K562 (cell line): ENCODE data around the gene LILRA6. TPM values are rescaled to one million over a fixed set of nuclear protein-coding genes. Genes with fewer than 3 reads are reported as not detected.
"Not testable (repeated sequence)": the region's sequence is repeated elsewhere in the genome, so short reads cannot be mapped to it uniquely, and the experiment has no call there.

Experiments used
- ATAC-seq: fragments of 200-7000 bp; cut with Tn5 transposase; 3 replicates; pipeline ENCODE4 v1.9.1; 2020; ENCODE audit warnings: moderate library complexity
- BruUV-seq: library from RNA; stranded (reverse); fragments of 400-500 nt; replicated peaks from 2 replicates; lab custom pipeline; 2021; lab: Mats Ljungman, UMichigan
- CTCF ChIA-PET: fragments of 300-600 bp; formaldehyde crosslinking; extraction: SDS; loops from one replicate; lab custom pipeline; 2021; ENCODE audit warnings: low intra/inter-chr PET ratio; lab: Yijun Ruan, JAX
- POLR2A ChIA-PET: fragments of 300-600, 350-650 bp; sonication (Branson Sonifier 250); formaldehyde crosslinking; extraction: SDS; loops from one replicate; lab custom pipeline; 2021; ENCODE audit warnings: antibody characterized with exemption, inconsistent platforms; lab: Yijun Ruan, JAX
- DNase-seq, 4 experiments: peaks; one replicate each; pipeline versions ENCODE4 v3.0.0 to v3.0.0-alpha.2; 2011 to 2018; ENCODE audit warnings: low spot score in 3 of 4, mixed read lengths in 3 of 4; ENCODE audit errors: extremely low read depth in 1 of 4
- FAIRE-seq: peaks from 2 replicates; lab custom pipeline; 2011; peaks lifted over from hg19 to GRCh38; lab: Jason Lieb, UNC
- H2AFZ ChIP-seq: 2 replicates; pipeline ENCODE4 v1.6.0; 2011; ENCODE audit warnings: low read depth, low read length, control low read depth, inconsistent platforms
- H3K27ac ChIP-seq: fragments of 200-600 bp; 3 replicates; pipeline ENCODE4 v1.8.0; 2011; ENCODE audit warnings: low read depth, mild to moderate bottlenecking, control low read depth, inconsistent platforms, low read length, moderate library complexity, mixed read lengths; ENCODE audit errors: extremely low read depth
- H3K27me3 ChIP-seq, 2 experiments: fragments of 300-600 bp in 1 of 2; 2 replicates in 1 of 2; 3 replicates in 1 of 2; pipeline versions ENCODE4 v1.6.0 to v1.8.0; 2011; ENCODE audit warnings: inconsistent platforms in 2 of 2, low read length in 2 of 2, mild to moderate bottlenecking in 1 of 2, mixed read lengths in 1 of 2, moderate library complexity in 1 of 2; ENCODE audit not compliant: control insufficient read depth in 2 of 2, insufficient read depth in 2 of 2
- H3K36me3 ChIP-seq: fragments of 300-600 bp; 3 replicates; pipeline ENCODE4 v1.8.0; 2011; ENCODE audit warnings: mild to moderate bottlenecking, low read length, inconsistent platforms; ENCODE audit not compliant: control insufficient read depth, insufficient read depth
- H3K4me1 ChIP-seq, 2 experiments: fragments of 200-600 bp in 1 of 2; replicated peaks in 1 of 2; 2 replicates in 1 of 2; 3 replicates in 1 of 2; pipeline versions ENCODE4 v1.5.1 to v1.8.0; 2011; ENCODE audit warnings: inconsistent platforms in 2 of 2, low read length in 2 of 2, mild to moderate bottlenecking in 1 of 2, mixed read lengths in 1 of 2, moderate library complexity in 1 of 2; ENCODE audit not compliant: control insufficient read depth in 2 of 2, insufficient read depth in 2 of 2
- H3K4me2 ChIP-seq: 2 replicates; pipeline ENCODE4 v1.6.1; 2011; ENCODE audit warnings: low read length, control low read depth, inconsistent platforms, mixed read lengths; ENCODE audit not compliant: insufficient read depth
- H3K4me3 ChIP-seq: fragments of 200-600 bp; sonication (generic), shearing (Covaris generic); 2 replicates; pipeline ENCODE4 v1.5.1; 2016; ENCODE audit warnings: control low read depth, inconsistent platforms
- H3K79me2 ChIP-seq: fragments of 200-600 bp; 3 replicates; pipeline ENCODE4 v1.8.0; 2011; ENCODE audit warnings: low read length, inconsistent platforms; ENCODE audit not compliant: control insufficient read depth, insufficient read depth
- H3K9ac ChIP-seq, 2 experiments: 2 replicates each; pipeline versions ENCODE4 v1.6.0 to v1.6.1; 2011; ENCODE audit warnings: low read depth in 2 of 2, low read length in 2 of 2, control low read depth in 1 of 2, inconsistent platforms in 1 of 2, mild to moderate bottlenecking in 1 of 2, mixed read lengths in 1 of 2; ENCODE audit not compliant: insufficient read depth in 1 of 2
- H3K9me1 ChIP-seq: one replicate; pipeline ENCODE4 v1.6.0; 2011; ENCODE audit warnings: inconsistent platforms, mild to moderate bottlenecking, low read length, moderate library complexity; ENCODE audit not compliant: control insufficient read depth, insufficient read depth
- H3K9me3 ChIP-seq: replicated peaks from 2 replicates; pipeline ENCODE4 v1.5.1; 2011; ENCODE audit warnings: low read depth, low read length, inconsistent platforms; ENCODE audit not compliant: control insufficient read depth, insufficient read depth
- H4K20me1 ChIP-seq: replicated peaks from 2 replicates; pipeline ENCODE4 v1.6.1; 2011; ENCODE audit warnings: low read length, inconsistent platforms, mixed read lengths; ENCODE audit not compliant: control insufficient read depth, insufficient read depth
- GTF2E2 ChIP-seq: fragments of 200-800 bp; sonication (Bioruptor generic); IDR thresholded peaks from 2 replicates; pipeline ENCODE4 v1.6.1; 2016; ENCODE audit warnings: missing genetic modification characterization, missing compliant biosample characterization
- ILF3 ChIP-seq: fragments of 450-650 bp; IDR thresholded peaks from 2 replicates; pipeline ENCODE4 v1.6.1; 2018; ENCODE audit warnings: antibody characterized with exemption, mild to moderate bottlenecking, moderate library complexity, borderline replicate concordance
- KDM5B ChIP-seq: fragments of 200-600 bp; sonication (generic); IDR thresholded peaks from 2 replicates; pipeline ENCODE4 v1.6.1; 2012; ENCODE audit warnings: low read depth, mild to moderate bottlenecking, moderate library complexity, low read length, control low read depth, inconsistent platforms; ENCODE audit not compliant: insufficient replicate concordance
- MCM2 ChIP-seq: fragments of 450-650 bp; IDR thresholded peaks from 2 replicates; pipeline ENCODE4 v1.6.1; 2017; ENCODE audit warnings: low read depth, mild to moderate bottlenecking
- MLLT1 ChIP-seq, 2 experiments: fragments of 450-650 bp; IDR thresholded peaks; 2 replicates each; pipeline ENCODE4 v1.6.1; 2016
- MYNN ChIP-seq, 2 experiments: sonication (generic); formaldehyde crosslinking in 1 of 2; IDR thresholded peaks; 2 replicates each; pipeline versions ENCODE4 v1.5.0 to v1.6.1; 2016 to 2020; ENCODE audit warnings: antibody characterized with exemption in 1 of 2, missing genetic modification reagents in 1 of 2
- POLR2AphosphoS5 ChIP-seq: IDR thresholded peaks from 2 replicates; pipeline ENCODE4 v1.6.1; 2011; ENCODE audit warnings: mild to moderate bottlenecking, low read depth, low read length, moderate library complexity; ENCODE audit not compliant: control insufficient read depth, insufficient read depth
- SETDB1 ChIP-seq: IDR thresholded peaks from one replicate; pipeline ENCODE4 v1.6.1; 2012; ENCODE audit warnings: low read length, control low read depth, inconsistent platforms
- ZFX ChIP-seq: sonication (generic); formaldehyde crosslinking; IDR thresholded peaks from 2 replicates; pipeline ENCODE4 v1.8.0; 2022; ENCODE audit warnings: mild to moderate bottlenecking, missing genetic modification reagents, moderate library complexity
- ZKSCAN3 ChIP-seq: fragments of 250-450 bp; sonication (Bioruptor Pico); IDR thresholded peaks from 2 replicates; pipeline ENCODE4 v1.4.0; 2020
- ZNF316 ChIP-seq: fragments of 450-650 bp; IDR thresholded peaks from 2 replicates; pipeline ENCODE4 v1.6.1; 2016
- WGBS: fragments of 100-300 bp; shearing (Covaris generic); methylation state at CpG from one replicate; pipeline ENCODE4 v1.1.6; 2016; ENCODE audit warnings: low coverage, mixed read lengths; ENCODE audit not compliant: insufficient coverage; ENCODE audit errors: missing lambda C conversion rate; 5-methylcytosine and 5-hydroxymethylcytosine counted together
- in situ Hi-C: fragments of 300-500 bp; cut with MboI; formaldehyde crosslinking; loops from 4 replicates; pipeline ENCODE4 v1.15.0; 2018; ENCODE audit warnings: inconsistent platforms, mixed read lengths
- intact Hi-C: fragments of 100-400 bp; cut with micrococcal nuclease; formaldehyde crosslinking; loops from 2 replicates; pipeline ENCODE4 v1.14.2; 2022
- polyA plus RNA-seq, 8 experiments: library from polyadenylated mRNA; depleted of rRNA in 4 of 8; stranded (reverse) in 5 of 8; unstranded in 3 of 8; fragments of >200 nt; fragmentation: Nextera tagmentation in 2 of 8; fragmentation: Illumina TruSeq in 1 of 8; extraction: Ambion mirVana in 2 of 8; extraction: Trizol in 1 of 8; gene quantifications; 2 replicates each; pipeline versions ENCODE4 v1.2.1 to v1.2.3, GENCODE V29; 2011 to 2014; ENCODE audit warnings: inconsistent platforms in 1 of 8, missing spikeins in 1 of 8
- total RNA-seq, 7 experiments: library from RNA; depleted of rRNA in 6 of 7; stranded (reverse); fragments of >200 nt in 6 of 7; fragmentation: Illumina TruSeq in 2 of 7; extraction: Trizol in 2 of 7; gene quantifications; 2 replicates each; pipeline versions ENCODE4 v1.2.1 to v1.2.3, GENCODE V29; 2011 to 2021; ENCODE audit warnings: low replicate concordance in 1 of 7

The LILRA6 gene
- total and polyA plus RNA-seq, 9 of the 15 experiments (the other 6 are each of a cell fraction or from before 2014, with no cell fraction given): 0.03 TPM; not detected in 8

- H3K9ac ChIP-seq, CTCF ChIA-PET, H3K4me3 ChIP-seq, BruUV-seq, H3K27ac ChIP-seq, H4K20me1 ChIP-seq, H3K27me3 ChIP-seq, H2AFZ ChIP-seq, H3K9me3 ChIP-seq, FAIRE-seq, H3K9me1 ChIP-seq, intact Hi-C loops, H3K79me2 ChIP-seq, DNase-seq, H3K36me3 ChIP-seq, in situ Hi-C loops, ATAC-seq, H3K4me2 ChIP-seq: not testable (repeated sequence)
- 75% methylated on average over 6 of the region's 20 CpGs for WGBS
- POLR2A ChIA-PET: interaction anchor here (1.0 to 1.4 kb wide), 2 partner anchors 8 to 11 kb away, joined by 3 to 6 read pairs; no protein-coding TSS in a partner anchor
- H3K4me1 ChIP-seq: peaks cover 0 to 25% of the 10 kb centered on the region in 2 experiments; a peak in 4 of 5 replicates
Measured at GRCh38 chr19:54217517-54218247, 24.9 kb downstream of the LILRA6 start.

GRCh38 chr19:54216869-54217268 is 25.7 kb downstream of the LILRA6 start:
- Histone ChIP-seq H3K79me2 (peaks cover 3% of the 10 kb centered on the region; the same call in 2 of the 3 replicates), H2AFZ (no peak overlapping the region), H3K4me1 (peaks cover 0 to 27% of the 10 kb centered on the region in 2 experiments; a peak in 4 of 5 replicates), H3K4me2 (no peak overlapping the region), H3K9me1 (no peaks in the 10 kb centered on the region), H3K27me3 (no peaks in the 10 kb centered on the region), H4K20me1 (no peaks in the 10 kb centered on the region), H3K9me3 (no peaks in the 10 kb centered on the region), H3K36me3 (peaks cover 10% of the 10 kb centered on the region; the same call in 2 of the 3 replicates), H3K4me3 (no peak overlapping the region), H3K27ac (no peak overlapping the region), H3K9ac (peak overlapping the region in 1 of 2 experiments; percentile 45; a peak in 1 of 4 replicates)
- DNase-seq: no peak
- no peak for FAIRE-seq
- ChIA-PET CTCF (no interaction called here), POLR2A (interaction anchor here (1.4 kb wide), 1 partner anchor 12 kb away, joined by 6 read pairs; no protein-coding TSS in a partner anchor)
- no peak for ATAC-seq
- intact Hi-C loops: no loop called here
- WGBS: 73% methylated on average over 7 of the region's 9 CpGs
- in situ Hi-C loops: no loop called here
- BruUV-seq: no TSS peak
- TF ChIP-seq ZNF316: no peak
- TF ChIP-seq SETDB1: no peak
- no peak for TF ChIP-seq ILF3
- no peak for TF ChIP-seq KDM5B
- no peak for TF ChIP-seq MYNN (IDR thresholded peaks at IDR 0.05)
- no peak for TF ChIP-seq MYNN (CRISPR knock-in tag; IDR thresholded peaks at IDR 0.05)
- TF ChIP-seq MLLT1 (IDR thresholded peaks at IDR 0.05): no peak
- TF ChIP-seq POLR2AphosphoS5: no peak
- TF ChIP-seq MCM2: no peak
- no peak for TF ChIP-seq GTF2E2
- TF ChIP-seq ZFX (CRISPR knock-in tag): no peak
- no peak for TF ChIP-seq ZKSCAN3 (CRISPR knock-in tag)
